DND-41 (cell line): ENCODE data around the gene KLK1.

Source experiments
- ATAC-seq: fragments of 200-7000 bp; cut with Tn5 transposase; 3 replicates; pipeline ENCODE4 v1.9.1; 2021; ENCODE audit warnings: low read depth; ENCODE audit not compliant: insufficient read depth
- DNase-seq: peaks from one replicate; pipeline ENCODE4 v3.0.0-alpha.2; 2020
- H2AFZ ChIP-seq: 2 replicates; pipeline ENCODE4 v1.6.0; 2012; ENCODE audit warnings: low read depth, low read length
- H3K27ac ChIP-seq: 2 replicates; pipeline ENCODE4 v1.5.1; 2012; ENCODE audit warnings: low read length, inconsistent platforms
- H3K27me3 ChIP-seq: fragments of 200-600 bp; sonication (generic); 2 replicates; pipeline ENCODE4 v1.6.0; 2012; ENCODE audit warnings: low read length, mild to moderate bottlenecking, inconsistent platforms; ENCODE audit not compliant: insufficient read depth, poor library complexity
- H3K36me3 ChIP-seq: 2 replicates; pipeline ENCODE4 v1.5.1; 2012; ENCODE audit warnings: low read length, inconsistent platforms; ENCODE audit not compliant: insufficient read depth
- H3K4me1 ChIP-seq: 2 replicates; pipeline ENCODE4 v1.5.1; 2012; ENCODE audit warnings: mild to moderate bottlenecking, low read length; ENCODE audit not compliant: insufficient read depth
- H3K4me2 ChIP-seq: 2 replicates; pipeline ENCODE4 v1.6.0; 2012; ENCODE audit warnings: mild to moderate bottlenecking, moderate library complexity, low read length, inconsistent platforms; ENCODE audit not compliant: insufficient read depth
- H3K4me3 ChIP-seq, 2 experiments: fragments of 200-600 bp in 1 of 2; shearing (Covaris generic) in 1 of 2; 2 replicates each; pipeline ENCODE4 v1.5.1; 2012 to 2016; ENCODE audit warnings: inconsistent platforms in 2 of 2, low read length in 2 of 2, mild to moderate bottlenecking in 2 of 2, low read depth in 1 of 2, moderate library complexity in 1 of 2
- H3K79me2 ChIP-seq: 2 replicates; pipeline ENCODE4 v1.6.0; 2012; ENCODE audit warnings: low read length, inconsistent platforms; ENCODE audit not compliant: insufficient read depth
- H3K9ac ChIP-seq: 2 replicates; pipeline ENCODE4 v1.6.0; 2012; ENCODE audit warnings: low read depth, mild to moderate bottlenecking, inconsistent platforms, low read length, moderate library complexity
- H3K9me3 ChIP-seq: 2 replicates; pipeline ENCODE4 v1.5.1; 2012; ENCODE audit warnings: low read length, moderate library complexity, mild to moderate bottlenecking, inconsistent platforms; ENCODE audit not compliant: insufficient read depth, severe bottlenecking
- H4K20me1 ChIP-seq: 2 replicates; pipeline ENCODE4 v1.6.0; 2012; ENCODE audit warnings: low read length; ENCODE audit not compliant: insufficient read depth
- CTCF ChIP-seq: IDR thresholded peaks from 2 replicates; pipeline ENCODE4 v1.5.1; 2012; ENCODE audit warnings: borderline replicate concordance, low read length, moderate library complexity, mild to moderate bottlenecking; ENCODE audit not compliant: poor library complexity, severe bottlenecking; ENCODE audit errors: extremely low read depth
- EZH2 ChIP-seq: IDR thresholded peaks from 3 replicates; pipeline ENCODE4 v1.6.1; 2012; ENCODE audit warnings: borderline replicate concordance, low read depth, mild to moderate bottlenecking, moderate library complexity, low read length, inconsistent platforms; ENCODE audit not compliant: severe bottlenecking

Gene KLK1

GRCh38 chr19:50830266-50831025, 6.9 kb upstream of the KLK1 start:
- no peak for TF ChIP-seq EZH2
- no peak for TF ChIP-seq CTCF
- ATAC-seq = no peak
- Histone ChIP-seq H3K27me3 (no peaks in the 10 kb centered on the region), H3K4me1 (no peaks in the 10 kb centered on the region), H3K4me3 (no peak overlapping the region), H2AFZ (no peak overlapping the region), H3K4me2 (no peak overlapping the region), H3K36me3 (no peaks in the 10 kb centered on the region), H3K9ac (no peak overlapping the region), H4K20me1 (no peaks in the 10 kb centered on the region), H3K9me3 (no peaks in the 10 kb centered on the region), H3K27ac (no peak overlapping the region), H3K79me2 (no peaks in the 10 kb centered on the region)
- no peak for DNase-seq

- H3K9me3 ChIP-seq = no peaks in the 10 kb centered on the region
- H3K36me3 ChIP-seq = no peaks in the 10 kb centered on the region
- no peaks in the 10 kb centered on the region for H3K4me1 ChIP-seq
- no peaks in the 10 kb centered on the region for H4K20me1 ChIP-seq
- TF ChIP-seq CTCF (no peak), EZH2 (no peak)
- no peak overlapping the region for H2AFZ ChIP-seq
- no peak overlapping the region for H3K9ac ChIP-seq
- ATAC-seq (no peak), DNase-seq (no peak)
- no peak overlapping the region for H3K27ac ChIP-seq
- H3K27me3 ChIP-seq = no peaks in the 10 kb centered on the region
- H3K79me2 ChIP-seq = no peaks in the 10 kb centered on the region
- H3K4me3 ChIP-seq = no peak overlapping the region
- no peak overlapping the region for H3K4me2 ChIP-seq
Measured at GRCh38 chr19:50829801-50830200, 6.2 kb upstream of the KLK1 start.

GRCh38 chr19:50827476-50827875, 3.9 kb upstream of the KLK1 start:
- Histone ChIP-seq H3K27me3 (no peaks in the 10 kb centered on the region), H3K4me1 (no peaks in the 10 kb centered on the region), H3K36me3 (no peaks in the 10 kb centered on the region), H3K4me2 (no peak overlapping the region), H3K27ac (no peak overlapping the region), H3K79me2 (no peaks in the 10 kb centered on the region), H4K20me1 (no peaks in the 10 kb centered on the region), H2AFZ (no peak overlapping the region), H3K9ac (no peak overlapping the region), H3K4me3 (no peak overlapping the region), H3K9me3 (no peaks in the 10 kb centered on the region)
- TF ChIP-seq EZH2 (no peak), CTCF (no peak)
- DNase-seq (no peak), ATAC-seq (no peak)
